Colonic mucosa (tissue), 4 donors: ENCODE data around the gene HNRNPM. TPM values are rescaled to one million over a fixed set of nuclear protein-coding genes. Genes with fewer than 3 reads are reported as not detected.

Experiments
- DNase-seq: peaks from one replicate; pipeline ENCODE4 v3.0.0-alpha.2; 2020
- H3K27ac ChIP-seq: fragments of 200-600 bp; one replicate; pipeline ENCODE4 v1.8.0; 2021
- H3K27me3 ChIP-seq: fragments of 200-600 bp; one replicate; pipeline ENCODE4 v1.8.0; 2021
- H3K36me3 ChIP-seq: fragments of 200-600 bp; one replicate; pipeline ENCODE4 v1.8.0; 2021
- H3K4me1 ChIP-seq: fragments of 200-600 bp; one replicate; pipeline ENCODE4 v1.8.0; 2021; ENCODE audit warnings: mild to moderate bottlenecking
- H3K4me3 ChIP-seq: fragments of 200-600 bp; one replicate; pipeline ENCODE4 v1.8.0; 2021
- H3K9ac ChIP-seq, 2 donors: one replicate each; pipeline ENCODE4 v1.7.0; 2013; ENCODE audit warnings: control low read depth in 2 of 2, low read depth in 2 of 2, low read length in 2 of 2
- H3K9me3 ChIP-seq: fragments of 200-600 bp; one replicate; pipeline ENCODE4 v1.8.0; 2021
- intact Hi-C: fragments of 100-400 bp; cut with DNase I; formaldehyde crosslinking; loops from one replicate; pipeline ENCODE4 v1.14.1; 2022
- total RNA-seq, 2 donors: library from RNA; stranded (reverse); fragmentation: NEBNext Ultra II Directional in 1 of 2; extraction: Animal tissue kit (Norgen Biotek cat#: 25700) in 1 of 2; gene quantifications; one replicate each; pipeline ENCODE4 v1.2.1, GENCODE V29; 2021
- TF ChIP-seq, protein P1 (sequence below): fragments of 200-600 bp; IDR thresholded peaks from one replicate; pipeline ENCODE4 v1.8.0; 2022; ENCODE audit warnings: antibody characterized with exemption, mild to moderate bottlenecking
- donor health status: healthy.
- donor health status: DM: no; HTN: no; CAD: no.
- donor health status: DM: no; HTN: no; CAD: no.

Gene HNRNPM
- total RNA-seq, 2 donors from 2014 or later: 122 to 339 TPM

GRCh38 chr19:8461376-8461775 is 16.6 kb downstream of the HNRNPM start:
- TF ChIP-seq, protein P1, sequence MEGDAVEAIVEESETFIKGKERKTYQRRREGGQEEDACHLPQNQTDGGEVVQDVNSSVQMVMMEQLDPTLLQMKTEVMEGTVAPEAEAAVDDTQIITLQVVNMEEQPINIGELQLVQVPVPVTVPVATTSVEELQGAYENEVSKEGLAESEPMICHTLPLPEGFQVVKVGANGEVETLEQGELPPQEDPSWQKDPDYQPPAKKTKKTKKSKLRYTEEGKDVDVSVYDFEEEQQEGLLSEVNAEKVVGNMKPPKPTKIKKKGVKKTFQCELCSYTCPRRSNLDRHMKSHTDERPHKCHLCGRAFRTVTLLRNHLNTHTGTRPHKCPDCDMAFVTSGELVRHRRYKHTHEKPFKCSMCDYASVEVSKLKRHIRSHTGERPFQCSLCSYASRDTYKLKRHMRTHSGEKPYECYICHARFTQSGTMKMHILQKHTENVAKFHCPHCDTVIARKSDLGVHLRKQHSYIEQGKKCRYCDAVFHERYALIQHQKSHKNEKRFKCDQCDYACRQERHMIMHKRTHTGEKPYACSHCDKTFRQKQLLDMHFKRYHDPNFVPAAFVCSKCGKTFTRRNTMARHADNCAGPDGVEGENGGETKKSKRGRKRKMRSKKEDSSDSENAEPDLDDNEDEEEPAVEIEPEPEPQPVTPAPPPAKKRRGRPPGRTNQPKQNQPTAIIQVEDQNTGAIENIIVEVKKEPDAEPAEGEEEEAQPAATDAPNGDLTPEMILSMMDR: no peak
- H3K9ac ChIP-seq: no peak overlapping the region
- H3K36me3 ChIP-seq: peaks cover 23% of the 10 kb centered on the region
- intact Hi-C loops: no loop called here
- no peak overlapping the region for H3K27ac ChIP-seq
- no peaks in the 10 kb centered on the region for H3K9me3 ChIP-seq
- peaks cover 7% of the 10 kb centered on the region for H3K4me1 ChIP-seq
- no peak overlapping the region for H3K4me3 ChIP-seq
- no peak for DNase-seq
- no peaks in the 10 kb centered on the region for H3K27me3 ChIP-seq

DNA sequence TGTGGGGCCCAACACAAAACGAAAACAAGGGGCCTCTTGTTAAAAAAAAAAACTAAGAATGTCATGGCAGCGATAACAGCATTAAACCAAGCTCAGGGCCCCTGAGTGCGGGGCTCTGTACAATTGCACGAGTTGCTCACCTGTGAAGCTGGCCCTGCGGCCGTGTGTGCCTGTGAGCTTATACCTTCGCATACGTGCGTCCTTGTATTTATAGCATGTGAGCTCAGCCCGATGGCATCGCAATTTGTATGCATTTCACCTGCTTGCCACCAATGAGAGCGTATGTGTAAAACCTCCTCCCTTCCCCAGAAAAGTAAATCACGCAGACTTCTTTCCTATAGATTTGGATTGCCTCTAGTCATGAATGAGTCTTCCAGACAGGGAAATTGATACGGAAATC is 17.1 kb downstream of the HNRNPM start:
- H3K27ac ChIP-seq: no peak overlapping the region
- DNase-seq: no peak
- intact Hi-C loops: no loop called here
- H3K4me1 ChIP-seq: peaks cover 7% of the 10 kb centered on the region
- TF ChIP-seq, protein P1: no peak
- no peak overlapping the region for H3K9ac ChIP-seq
- peaks cover 21% of the 10 kb centered on the region for H3K36me3 ChIP-seq
- H3K9me3 ChIP-seq: no peaks in the 10 kb centered on the region
- no peaks in the 10 kb centered on the region for H3K27me3 ChIP-seq
- no peak overlapping the region for H3K4me3 ChIP-seq

DNA sequence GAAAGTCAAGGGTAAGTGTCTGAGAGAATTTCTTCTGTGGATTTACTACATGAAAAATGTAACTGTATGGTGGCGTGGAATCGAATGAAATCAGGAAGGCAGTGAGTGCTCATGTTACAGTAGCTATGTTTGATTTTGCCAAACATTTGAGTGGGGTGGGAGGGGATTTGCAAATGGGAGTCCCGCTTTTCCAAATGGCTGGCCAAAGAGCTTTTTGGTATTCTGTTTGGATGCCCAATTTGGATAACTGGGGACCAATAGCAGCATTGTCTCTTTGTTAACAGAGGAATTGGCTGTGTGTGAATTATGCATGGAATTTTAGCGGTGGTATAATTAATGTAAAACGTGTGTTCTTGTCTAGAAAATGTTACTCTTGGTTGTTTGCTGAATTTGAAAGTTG is 17.8 kb downstream of the HNRNPM start:
- peaks cover 7% of the 10 kb centered on the region for H3K4me1 ChIP-seq
- no peaks in the 10 kb centered on the region for H3K9me3 ChIP-seq
- no peak overlapping the region for H3K4me3 ChIP-seq
- H3K27ac ChIP-seq: no peak overlapping the region
- H3K27me3 ChIP-seq: no peaks in the 10 kb centered on the region
- DNase-seq: no peak
- intact Hi-C loops: no loop called here
- TF ChIP-seq, protein P1: no peak
- peaks cover 21% of the 10 kb centered on the region for H3K36me3 ChIP-seq
- no peak overlapping the region for H3K9ac ChIP-seq

GRCh38 chr19:8463365-8463764 is 18.6 kb downstream of the HNRNPM start:
- H3K9me3 ChIP-seq: no peaks in the 10 kb centered on the region
- TF ChIP-seq, protein P1: no peak
- H3K9ac ChIP-seq: no peak overlapping the region
- H3K27me3 ChIP-seq: no peaks in the 10 kb centered on the region
- H3K36me3 ChIP-seq: peaks cover 21% of the 10 kb centered on the region
- H3K4me3 ChIP-seq: no peak overlapping the region
- intact Hi-C loops: no loop called here
- no peak for DNase-seq
- H3K27ac ChIP-seq: no peak overlapping the region
- H3K4me1 ChIP-seq: peaks cover under 1% of the 10 kb centered on the region

GRCh38 chr19:8466018-8466417 is 21.2 kb downstream of the HNRNPM start:
- intact Hi-C loops: no loop called here
- H3K9ac ChIP-seq: no peak overlapping the region
- no peaks in the 10 kb centered on the region for H3K4me1 ChIP-seq
- TF ChIP-seq, protein P1: no peak
- H3K27me3 ChIP-seq: no peaks in the 10 kb centered on the region
- H3K27ac ChIP-seq: no peak overlapping the region
- no peaks in the 10 kb centered on the region for H3K9me3 ChIP-seq
- no peak overlapping the region for H3K4me3 ChIP-seq
- DNase-seq: no peak
- H3K36me3 ChIP-seq: peaks cover 39% of the 10 kb centered on the region

DNA sequence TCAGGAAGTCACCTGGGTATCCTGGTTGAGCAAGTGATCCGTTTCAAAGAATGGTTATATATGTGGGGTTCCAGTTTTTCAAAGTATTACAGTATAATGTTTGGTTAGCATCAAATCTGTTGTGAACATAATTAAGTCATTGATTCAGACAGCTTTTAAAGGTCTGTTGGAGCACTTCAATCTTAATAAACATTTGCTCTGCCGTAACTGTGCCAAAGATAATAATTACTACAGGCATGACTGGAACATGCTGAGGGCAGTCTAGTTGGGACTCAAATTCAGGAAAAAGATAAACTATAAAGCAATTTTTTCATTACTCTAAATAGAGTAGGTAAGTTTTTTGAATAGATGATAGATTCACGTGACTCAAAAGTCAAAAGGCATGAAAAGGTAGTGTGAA is 23.3 kb downstream of the HNRNPM start:
- Histone ChIP-seq H3K36me3 (peaks cover 39% of the 10 kb centered on the region), H3K4me1 (no peaks in the 10 kb centered on the region), H3K9ac (no peak overlapping the region), H3K9me3 (no peaks in the 10 kb centered on the region), H3K4me3 (no peak overlapping the region), H3K27me3 (no peaks in the 10 kb centered on the region), H3K27ac (no peak overlapping the region)
- intact Hi-C loops: no loop called here
- TF ChIP-seq, protein P1: no peak
- no peak for DNase-seq
